SHP77 (cell line): ENCODE data around the gene TET2.

Source experiments
- DNase-seq, 2 experiments: peaks; one replicate each; lab custom pipeline; 2025; lab: John Stamatoyannopoulos, UW

Gene TET2

GRCh38 chr4:105140684-105141490, 5.8 kb upstream of the TET2 start:
- no peak for DNase-seq

DNA sequence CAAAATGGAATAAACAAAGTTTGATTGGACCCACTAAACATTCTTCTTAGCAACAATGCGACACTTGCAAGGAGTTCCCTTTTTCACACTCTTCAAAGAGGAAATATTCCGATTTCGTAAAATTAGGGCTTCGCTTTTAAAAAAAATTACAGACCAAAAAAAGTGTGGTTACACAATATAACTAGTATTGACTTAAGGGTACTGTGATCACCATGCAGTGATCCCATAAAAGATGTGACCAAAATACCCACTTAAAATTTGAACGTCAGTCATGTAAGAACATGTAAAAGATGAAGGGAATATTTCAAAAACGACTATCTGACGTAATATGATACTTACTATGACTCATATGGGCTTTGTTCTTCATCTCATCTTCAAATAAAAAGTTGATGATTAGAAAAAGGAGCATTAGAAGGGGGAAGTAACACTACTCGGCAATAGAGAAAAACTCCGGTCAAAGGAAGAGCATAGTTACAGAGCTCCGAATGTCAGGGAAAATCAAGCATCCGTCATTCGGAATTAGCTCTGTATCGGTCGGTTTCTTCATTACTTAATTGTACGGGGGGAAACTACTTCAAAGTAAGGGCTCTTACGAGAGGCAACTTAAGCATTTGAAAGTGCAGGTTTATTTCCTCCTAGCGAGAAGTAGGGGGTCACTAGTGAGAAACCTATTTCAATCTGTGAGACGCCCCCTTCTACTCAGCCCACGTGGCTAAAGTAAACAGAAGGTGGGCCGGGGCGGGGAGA, 1.3 kb upstream of the TET2 start:
- no peak for DNase-seq

- no peak for DNase-seq
Observed at GRCh38 chr4:105145903-105146275, 787 bp upstream of the TET2 start.

GRCh38 chr4:105147016-105147552, 408 bp downstream of the TET2 start:
- no peak for DNase-seq

DNA sequence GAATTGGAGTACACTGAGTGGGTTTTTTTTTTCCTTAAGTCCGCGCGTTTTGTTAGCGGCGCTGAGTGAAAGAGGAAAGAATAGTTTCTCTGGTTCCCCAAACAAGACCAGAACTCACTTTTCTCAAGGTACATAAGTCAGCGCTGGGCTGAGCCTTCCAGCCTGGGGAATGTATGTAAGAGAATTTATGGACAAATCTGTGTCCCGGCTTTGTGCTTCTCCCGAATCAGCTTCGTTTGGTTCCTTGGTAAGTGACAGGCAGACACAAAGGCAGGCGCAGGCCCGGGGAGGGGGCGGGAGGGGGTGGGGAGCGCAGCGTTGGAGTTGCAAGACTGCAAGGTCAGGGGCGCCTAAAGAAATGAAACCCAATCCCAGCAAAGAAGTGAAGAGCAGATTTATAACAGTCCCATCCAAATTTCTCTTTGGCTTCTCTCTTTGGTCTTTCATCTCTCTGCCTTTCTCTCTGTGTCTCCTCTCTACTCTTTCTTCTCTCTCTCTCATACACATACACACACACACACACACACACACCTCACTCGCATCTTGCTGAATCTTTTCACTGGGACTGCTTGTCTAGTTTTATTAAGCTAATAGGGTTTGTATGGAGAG, 981 bp downstream of the TET2 start:
- peak; percentile 7 to 23 for DNase-seq

- no peak for DNase-seq
Observed at GRCh38 chr4:105148356-105148755, 1.7 kb downstream of the TET2 start.

DNA sequence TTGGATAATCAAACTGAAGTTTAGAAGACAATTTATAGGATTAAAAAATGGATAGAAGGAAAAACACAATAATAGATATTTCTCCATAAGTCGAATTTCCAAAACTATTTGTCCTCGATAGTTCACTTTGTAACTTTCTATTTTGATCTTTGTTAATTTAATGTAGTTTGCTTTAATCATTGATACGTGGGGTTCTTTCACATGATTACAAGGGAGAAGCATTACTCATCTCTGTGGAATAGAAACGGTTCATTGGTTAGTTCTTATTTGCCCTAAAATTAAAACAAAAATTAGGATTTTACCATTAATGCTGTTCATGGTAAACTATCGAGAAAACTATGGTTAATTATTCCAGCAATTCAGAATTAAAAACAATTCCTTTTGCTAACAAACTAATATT, 2.1 kb downstream of the TET2 start:
- DNase-seq, result no peak

DNA sequence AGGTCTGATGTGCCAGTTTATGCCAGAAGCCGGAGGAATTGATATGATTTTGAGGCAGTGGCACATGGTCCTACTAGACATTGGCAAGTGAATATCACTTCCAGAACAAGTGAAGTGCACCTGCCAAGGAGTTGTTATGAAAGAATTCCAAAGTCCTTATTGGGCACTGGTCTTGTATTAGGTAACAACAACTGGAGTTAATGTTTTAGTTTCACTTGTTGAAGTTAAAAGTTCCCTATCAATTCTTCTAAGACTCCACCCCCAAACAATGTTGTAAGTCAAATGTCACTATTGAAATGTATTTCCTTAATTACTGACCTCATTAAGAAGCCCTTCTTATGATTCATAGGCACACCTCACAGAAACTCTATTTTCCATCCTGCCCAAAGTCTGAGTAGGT, 3.1 kb downstream of the TET2 start:
- DNase-seq, result no peak

- DNase-seq, result no peak
Observed at GRCh38 chr4:105150503-105150902, 3.8 kb downstream of the TET2 start.

GRCh38 chr4:105153749-105154148, 7.1 kb downstream of the TET2 start:
- DNase-seq, result no peak

DNA sequence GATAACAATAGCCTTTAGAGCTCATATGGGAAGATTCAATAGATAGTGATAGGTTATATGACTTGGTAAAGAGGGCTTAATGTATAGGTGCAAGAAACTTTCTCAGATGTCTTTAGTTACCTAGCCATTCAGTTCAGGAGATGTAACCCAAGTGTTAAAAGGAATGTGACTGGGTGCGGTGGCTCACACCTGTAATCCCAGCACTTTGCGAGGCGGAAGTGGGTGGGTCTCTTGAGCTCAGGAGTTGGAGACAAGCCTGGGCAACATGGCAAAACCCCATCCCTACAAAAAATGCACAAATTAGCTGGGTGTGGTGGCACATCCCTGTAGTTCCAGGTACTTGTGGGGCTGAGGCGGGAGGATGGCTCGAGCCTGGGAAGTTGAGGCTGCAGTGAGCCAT, 7.9 kb downstream of the TET2 start:
- no peak for DNase-seq

GRCh38 chr4:105155426-105155825, 8.8 kb downstream of the TET2 start:
- DNase-seq, result no peak

DNA sequence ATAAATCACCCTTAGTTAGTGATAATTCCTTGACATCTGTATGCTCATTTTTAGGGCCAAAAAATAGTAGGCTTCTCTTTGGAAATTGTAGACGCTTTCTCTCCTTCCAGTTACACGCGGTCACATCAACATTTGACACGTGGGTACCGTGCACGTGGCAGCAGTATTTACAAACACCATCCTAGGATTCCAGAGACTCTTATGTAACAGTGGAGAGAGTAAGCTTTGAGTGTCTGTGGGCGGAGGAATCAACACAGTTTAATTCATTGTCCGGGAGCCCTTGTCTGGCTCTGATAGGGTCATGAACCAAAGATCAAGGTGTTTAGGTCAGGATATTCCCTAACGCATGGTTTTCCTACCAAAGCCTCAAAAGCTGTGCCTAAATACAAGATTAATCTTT, 12.2 kb downstream of the TET2 start:
- no peak for DNase-seq

GRCh38 chr4:105162123-105162796, 15.6 kb downstream of the TET2 start:
- no peak for DNase-seq

DNA sequence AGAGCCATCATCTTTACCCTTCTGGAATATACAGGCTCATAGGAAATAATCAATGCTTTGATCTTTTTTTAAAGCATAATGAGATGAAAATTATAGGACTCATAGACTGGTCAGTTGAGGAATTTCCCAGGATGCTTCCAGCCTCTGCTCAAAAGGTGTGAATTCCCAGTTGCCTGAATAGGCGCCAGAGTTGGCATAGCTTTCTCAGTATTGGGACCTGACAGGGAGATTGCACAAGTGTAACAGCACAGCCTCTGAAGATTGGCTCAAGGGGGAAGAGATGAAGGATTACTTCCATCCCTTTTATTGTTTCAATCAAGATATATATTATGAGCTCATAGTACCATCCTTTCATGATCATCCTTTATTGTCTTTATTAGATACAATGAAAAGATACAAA, 17.9 kb downstream of the TET2 start:
- DNase-seq, result no peak

GRCh38 chr4:105166066-105166465, 19.4 kb downstream of the TET2 start:
- no peak for DNase-seq

- no peak for DNase-seq
Observed at GRCh38 chr4:105170711-105171110, 24.0 kb downstream of the TET2 start.

GRCh38 chr4:105171912-105172311, 25.2 kb downstream of the TET2 start:
- no peak for DNase-seq

GRCh38 chr4:105174098-105174497, 27.4 kb downstream of the TET2 start:
- no peak for DNase-seq

DNA sequence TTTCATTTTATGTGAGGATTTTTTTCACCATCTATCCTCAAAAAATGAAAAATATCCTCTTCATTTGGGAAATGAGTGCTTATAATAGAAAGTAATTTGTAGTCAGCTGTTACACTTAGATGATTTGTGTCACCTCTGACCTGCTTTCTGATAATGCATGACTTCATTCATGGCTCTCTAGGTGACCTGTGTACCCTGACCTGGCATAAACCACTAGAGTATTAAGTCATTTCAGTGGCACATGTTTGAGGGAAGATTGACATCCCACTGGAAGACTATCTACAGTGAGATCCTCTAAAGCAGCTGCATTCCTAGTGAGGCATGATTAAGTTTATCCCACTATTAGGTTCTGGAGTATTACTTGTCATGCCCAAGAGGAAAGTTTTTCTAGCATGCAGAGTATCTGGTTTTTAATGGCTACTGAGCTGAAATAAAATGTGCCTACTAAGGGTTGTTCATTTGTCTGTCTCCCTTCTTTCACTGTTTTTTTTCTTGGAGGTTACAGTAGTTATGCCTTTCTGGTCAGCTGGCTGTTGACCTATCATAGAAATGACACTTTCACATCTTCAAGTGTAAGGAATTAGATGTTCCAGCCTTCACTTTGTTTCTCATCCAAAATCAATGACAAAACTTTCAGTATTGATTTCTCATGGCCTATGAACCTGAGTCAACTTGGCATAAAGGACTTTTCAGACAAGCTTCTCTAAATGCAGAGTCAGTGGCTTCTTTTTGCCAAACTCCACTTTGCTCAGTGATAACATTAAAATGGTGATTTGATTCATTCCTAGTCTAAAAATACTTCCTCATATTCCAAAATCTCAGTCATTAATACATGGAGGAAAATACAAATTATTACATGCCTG, 33.1 kb downstream of the TET2 start:
- no peak for DNase-seq

DNA sequence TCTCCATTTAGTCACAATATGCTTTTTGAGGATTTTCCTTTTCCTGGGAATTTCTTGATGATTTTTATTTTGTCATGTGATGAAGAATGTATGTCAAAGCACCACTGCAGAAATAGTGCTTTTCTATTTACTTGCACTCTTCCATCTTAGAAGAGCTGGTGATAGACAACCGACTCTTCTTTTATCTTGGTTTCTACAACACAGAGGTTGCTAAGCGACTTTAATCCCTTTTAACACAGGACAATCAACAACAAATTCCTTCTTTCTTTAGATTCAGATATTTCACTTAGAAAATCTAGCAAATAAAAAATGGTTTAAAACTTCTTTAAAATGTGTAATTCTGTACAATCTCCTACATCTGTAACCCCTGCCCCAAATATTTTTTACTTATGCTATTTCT, 34.6 kb downstream of the TET2 start:
- DNase-seq, result no peak
